ENCODE measurements around the gene FAM53B.
A peak's percentile ranks its signal among the peaks of the same experiment; 100 is the strongest.

The FAM53B gene

DNA sequence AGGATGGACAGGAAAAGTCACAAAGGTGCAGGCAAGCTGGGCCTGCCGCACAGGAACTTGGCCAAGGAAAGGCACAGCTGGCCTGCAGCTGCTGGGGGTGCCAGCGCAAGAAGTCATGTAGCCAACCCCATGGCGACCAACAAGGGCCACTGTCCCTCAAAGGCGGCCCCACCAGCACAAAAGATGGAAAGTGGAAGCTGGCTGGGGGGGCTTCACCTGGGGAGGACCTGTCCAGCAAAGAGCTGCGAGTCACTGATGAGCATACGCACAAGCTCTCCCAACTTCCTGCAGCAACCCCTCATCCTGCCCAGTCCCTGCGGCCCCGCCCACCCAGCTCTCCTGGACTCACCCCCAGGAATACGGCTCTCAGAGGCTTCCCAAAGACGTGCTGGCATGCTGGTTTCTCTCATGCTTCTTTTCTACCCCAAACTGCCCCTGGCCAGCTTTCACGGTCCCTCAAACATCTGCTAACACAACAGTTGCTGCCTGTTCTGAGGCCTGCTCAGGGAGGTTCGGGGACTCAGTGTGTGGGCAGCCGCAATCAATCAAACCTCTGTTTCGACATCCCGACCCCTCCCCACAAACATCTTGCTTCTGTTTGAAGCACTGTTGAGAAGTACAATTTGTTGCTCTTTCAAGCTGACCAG lies 67.6 kb downstream of the FAM53B start:
- DNase-seq = no peak

DNA sequence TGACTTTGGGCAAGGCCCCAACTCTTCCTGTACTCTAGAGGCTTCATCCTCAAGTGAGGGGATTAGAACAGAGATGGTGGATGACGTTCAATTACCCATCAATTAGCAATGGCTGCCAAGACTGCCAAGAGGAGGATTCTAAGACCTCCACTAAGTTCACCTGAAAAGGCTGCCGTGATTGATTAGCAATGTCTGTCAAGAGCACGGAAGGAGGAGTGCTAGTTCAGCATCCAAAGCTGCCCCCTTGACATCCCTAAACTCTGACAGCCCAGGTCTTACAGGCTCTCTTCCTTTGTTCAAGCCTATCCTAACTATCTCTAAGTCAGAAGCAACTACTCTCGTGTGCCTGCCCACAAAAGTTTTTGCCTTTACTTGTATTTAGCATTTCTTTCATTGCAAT lies 68.4 kb downstream of the FAM53B start:
- no peak for DNase-seq

DNA sequence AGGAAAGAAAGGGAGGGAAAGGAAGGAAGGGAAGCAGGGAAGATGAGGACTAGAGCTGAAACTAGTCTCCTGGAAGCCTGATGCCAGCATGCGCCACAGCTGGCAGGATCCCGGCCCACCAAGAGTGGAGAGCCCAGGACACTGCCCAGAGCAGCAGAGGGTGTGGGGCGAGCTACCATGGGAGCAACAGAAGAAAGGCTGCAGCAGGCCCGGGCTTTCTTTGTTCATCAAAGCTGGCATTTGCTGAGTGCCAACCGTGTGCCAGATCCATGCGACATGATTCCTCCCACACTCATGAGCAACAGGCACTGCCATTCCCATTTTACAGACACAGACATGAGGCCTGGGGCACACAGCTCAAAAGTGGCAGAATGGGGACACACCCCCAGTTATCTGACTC lies 68.9 kb downstream of the FAM53B start:
- no peak for DNase-seq

DNA sequence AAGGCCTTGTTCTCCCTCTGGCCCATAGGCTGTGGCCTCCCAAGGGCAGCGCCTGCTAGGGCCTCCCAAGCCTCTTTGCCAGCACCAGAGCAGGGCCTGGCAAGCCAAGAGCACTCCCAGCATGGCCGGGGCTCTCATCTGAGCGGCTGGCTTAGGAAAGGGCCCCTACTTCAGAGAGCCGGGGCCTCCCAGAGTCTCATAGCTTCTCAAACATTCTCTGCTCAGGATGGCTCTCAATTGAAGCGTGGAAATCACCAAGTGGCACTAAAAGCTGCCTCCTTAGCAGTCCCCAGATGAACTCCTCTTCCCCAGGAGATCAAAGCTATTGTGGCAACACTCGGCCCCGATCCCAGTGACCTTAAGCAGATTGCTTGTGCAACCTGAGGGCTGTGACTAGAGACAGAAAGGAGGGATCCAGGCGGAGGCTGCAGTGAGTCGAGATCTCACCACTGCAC lies 69.4 kb downstream of the FAM53B start:
- DNase-seq = no peak

DNA sequence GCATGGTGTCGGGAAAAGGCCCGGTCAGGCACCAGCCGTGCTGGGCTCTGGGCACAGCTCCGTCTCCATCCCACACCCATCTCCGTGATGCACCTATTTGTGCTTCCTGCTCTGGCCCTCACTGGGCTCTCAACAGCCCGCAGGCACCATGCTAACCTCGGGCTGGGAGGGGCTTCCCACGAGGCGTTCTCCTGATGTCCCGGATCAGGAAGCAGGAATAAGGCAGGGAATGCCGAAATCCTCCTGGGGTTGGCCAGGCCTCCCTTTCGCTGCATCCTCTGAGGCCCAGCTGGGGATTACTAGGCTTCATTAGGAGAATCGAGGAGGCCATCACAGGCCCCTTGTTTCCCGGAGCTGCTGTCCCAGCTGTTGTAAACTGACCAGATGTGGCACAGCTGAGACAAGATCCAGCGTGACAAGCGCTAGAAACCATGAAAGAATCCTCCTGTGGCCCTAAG lies 72.0 kb downstream of the FAM53B start:
- no peak for DNase-seq

DNA sequence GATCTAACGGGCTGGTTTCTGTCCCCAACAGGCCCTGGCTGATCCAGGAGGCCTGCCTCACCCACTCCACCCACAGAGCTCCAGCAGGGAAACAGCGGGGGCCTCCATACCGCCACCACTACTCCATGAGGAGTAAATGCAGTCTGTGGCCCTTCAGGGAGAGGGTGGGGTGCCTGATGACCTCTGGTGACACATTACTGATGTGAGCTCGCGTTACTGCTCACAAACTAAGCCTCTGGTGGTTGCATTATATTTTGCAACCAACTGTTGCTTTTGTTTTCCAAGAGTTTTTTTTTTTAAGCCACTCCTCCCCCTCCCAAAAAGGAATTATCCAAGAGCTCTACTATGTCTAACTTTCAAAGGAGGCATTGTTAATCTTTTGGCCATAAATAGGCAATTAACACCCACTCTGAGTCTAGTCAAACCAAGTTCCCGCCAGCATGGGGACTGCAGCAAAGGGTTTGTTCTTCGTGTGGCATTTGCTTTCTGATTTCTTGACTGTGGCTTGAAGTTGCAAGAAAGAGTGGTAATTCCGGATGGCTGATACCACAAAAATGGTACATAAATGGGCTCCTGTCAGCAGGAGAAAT lies 72.6 kb downstream of the FAM53B start:
- peak in 1 of 2 donors; percentile 49 for DNase-seq

DNA sequence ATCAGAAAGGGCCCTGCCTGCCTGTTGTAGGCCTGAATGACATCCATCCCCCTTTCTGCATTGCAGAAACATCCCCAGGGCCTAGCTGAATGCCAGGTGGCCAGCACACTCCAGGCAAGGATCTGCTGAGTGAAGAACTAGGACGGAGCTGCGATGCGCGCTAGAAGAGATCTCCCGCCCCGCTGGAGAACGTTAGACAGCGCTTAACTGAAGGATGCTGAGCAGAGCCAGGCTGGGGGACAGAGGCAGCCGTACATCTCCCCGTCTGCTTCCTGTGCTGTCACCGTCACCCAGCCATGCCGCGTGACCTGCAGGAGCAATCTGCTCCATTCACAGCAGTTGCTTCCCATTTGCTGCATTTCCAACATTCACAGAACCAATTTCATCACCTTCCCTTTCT lies 73.3 kb downstream of the FAM53B start:
- peak in 1 of 2 donors; percentile 47 for DNase-seq

DNA sequence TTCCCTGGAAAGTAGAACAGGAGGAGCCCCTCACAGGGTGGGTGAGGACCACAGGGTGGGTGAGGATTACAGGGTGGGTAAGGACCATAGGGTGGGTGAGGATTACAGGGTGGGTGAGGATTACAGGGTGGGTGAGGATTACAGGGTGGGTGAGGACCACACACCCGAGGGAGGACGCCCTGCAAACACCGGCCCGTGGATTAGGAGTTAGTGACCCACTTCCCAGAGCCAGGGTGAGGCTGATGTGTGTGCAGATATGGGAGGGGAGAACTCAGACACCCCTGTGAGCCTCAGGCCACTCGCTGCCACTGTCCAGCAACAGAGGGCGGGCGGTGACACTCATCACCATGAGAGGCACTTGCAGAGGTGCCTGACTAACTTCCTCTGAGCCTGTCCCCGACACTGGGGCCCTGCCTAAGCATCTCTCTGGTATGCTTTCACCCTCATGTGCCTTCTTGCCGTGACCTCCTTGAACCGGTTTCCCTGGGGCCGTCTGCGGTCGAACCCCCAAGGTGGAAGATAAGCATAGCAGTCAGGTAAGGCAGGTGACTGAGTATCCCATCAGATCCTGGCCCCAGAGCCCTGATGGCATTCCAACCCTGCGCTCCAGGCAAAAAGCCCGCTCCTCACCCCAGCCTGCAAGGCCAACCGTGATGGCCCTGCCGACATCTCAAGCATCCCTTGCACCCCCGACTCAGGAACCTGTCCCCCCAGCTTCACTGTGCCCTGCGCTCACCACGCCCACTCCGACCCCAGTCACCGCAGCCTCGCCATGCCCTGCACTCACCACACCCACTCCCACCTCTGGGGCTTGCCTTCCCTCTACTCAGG lies 74.1 kb downstream of the FAM53B start:
- DNase-seq = no peak

DNA sequence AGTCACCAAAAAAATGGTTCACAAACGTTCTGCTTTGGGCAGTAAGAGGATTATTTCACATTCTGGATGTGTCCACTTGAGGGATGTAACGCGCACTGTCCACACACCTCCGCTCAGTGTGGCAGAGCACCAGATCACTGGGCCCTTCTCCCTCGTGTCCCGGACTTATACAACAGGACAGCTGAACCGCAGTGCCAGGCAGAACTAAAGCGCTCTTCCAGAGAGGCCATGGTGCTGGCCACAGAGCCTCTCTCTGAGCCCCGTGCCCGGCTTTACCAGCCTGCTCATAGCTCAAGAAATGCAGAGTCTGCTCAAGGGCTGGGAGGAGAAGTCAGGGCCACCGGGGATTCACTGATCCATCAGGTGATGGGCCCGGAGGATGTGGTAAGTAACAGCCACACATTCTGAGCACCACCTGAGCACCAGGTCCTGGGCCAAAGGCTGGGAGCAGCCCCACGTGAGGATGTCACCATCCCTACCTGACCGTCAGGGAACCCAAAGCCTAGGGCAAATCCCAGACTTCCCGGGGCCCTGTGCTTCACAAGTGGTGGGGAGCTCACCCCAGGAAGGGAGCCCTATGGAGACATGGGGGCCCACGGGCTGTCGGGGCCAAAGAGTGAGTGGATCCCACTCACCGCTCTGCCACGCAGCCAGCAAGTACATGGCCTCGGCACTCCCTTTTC lies 74.9 kb downstream of the FAM53B start:
- DNase-seq = no peak

DNA sequence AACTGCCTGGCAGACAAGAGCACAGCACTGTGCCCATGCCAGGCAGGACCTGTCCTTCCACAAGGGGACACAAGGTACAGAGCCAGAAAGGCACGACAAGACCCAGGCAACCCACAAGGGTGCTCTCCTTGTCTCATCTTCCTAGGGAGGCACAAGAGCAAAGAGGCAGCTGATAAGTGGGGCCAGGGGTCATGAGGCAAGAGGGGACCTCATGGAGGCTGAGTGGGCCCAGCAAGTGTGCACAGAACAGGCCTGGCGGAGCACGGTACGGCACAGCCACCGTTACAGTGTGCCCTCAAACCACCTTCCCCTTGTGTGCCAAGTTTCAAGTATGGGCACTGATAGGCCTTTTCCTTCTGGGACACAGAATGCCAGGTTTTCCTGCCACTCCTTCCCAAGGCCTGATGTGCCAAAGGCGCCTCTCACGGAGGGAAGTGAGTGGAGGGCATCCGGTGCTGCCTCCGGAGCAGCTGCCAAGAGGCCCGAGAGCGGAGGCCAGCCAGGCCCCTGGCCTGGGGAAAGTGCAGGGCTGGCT lies 75.6 kb downstream of the FAM53B start:
- DNase-seq = no peak

DNA sequence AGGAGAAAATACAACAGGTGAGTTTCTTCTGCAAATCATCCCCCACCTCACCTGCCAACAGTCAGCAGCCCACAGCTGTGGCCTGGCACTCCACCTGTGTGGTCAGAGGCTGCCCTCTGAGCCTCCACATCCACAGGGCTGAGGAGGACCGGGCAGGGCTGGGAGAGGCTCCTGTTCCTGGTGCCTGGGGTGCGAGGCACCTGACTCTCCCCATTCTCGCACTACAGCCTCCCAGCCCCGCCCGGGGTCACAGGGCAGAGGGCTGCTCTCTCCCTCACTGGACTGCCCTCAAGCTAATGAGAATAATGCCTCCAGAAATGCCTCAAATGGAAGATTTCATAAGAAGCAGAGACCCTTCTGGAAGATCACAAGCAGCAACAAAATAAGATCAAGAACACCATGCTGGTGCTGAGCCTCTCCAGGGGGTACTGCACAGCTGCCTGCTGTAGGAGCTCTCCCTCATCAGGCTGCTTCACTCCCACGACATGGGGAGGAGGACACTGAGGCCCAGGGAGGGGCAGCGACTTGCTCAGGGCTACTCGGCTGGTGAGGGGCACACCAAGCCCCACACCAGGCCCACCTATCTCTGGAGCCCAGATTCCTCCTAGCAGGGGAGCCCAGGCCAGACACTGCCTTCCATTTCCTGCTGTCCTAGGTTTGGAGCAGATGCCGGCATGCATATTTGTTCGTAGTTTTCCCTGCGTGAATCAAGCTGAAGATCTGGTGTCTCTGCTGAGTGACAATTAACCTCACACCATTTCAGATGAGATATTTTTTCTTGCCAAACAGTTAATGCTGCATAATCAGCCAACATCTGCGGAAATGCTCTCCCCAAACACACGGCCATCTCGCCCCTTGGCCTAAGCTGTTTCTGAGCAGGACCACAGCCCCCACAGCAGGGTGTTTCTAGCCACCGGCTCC lies 76.5 kb downstream of the FAM53B start:
- no peak for DNase-seq

DNA sequence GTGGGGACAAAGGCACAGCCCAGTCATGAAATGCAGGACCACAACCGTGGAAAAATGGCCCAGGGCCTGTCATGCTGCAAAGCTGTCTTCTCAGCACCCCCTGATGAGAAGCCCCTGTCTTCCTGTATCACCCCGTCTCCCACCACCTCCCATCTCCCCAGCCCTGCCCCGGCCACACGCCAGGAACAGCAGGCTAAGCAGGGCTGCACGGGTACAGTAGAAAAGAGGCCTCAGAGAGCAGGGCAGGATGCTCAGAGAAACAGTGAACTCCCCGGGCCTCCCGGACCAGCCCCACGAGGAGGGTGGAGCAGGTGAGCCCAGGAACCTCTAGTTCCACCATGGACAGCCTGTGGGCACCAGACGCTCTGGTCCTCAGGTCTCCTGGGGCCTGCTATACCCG lies 77.7 kb downstream of the FAM53B start:
- DNase-seq = no peak

DNA sequence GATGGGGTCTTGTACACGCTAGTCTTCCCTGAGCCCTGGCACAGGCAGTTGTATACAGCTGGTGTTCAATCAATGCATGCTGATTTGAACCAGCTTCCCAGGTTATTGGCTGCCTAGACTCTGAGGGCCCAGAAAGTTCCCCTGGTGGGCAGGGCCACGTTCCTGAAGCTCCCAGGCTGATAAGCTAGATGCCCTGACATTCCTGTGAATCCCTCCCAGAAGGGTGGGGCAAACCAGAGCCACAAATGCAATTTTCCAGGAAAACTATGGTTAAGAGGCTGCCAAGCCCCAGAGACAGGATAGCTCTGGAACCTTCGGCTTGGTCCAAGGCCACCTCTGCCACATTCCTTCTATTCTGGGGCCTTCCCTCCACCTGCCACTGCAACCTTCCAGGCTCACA lies 78.2 kb downstream of the FAM53B start:
- no peak for DNase-seq

DNA sequence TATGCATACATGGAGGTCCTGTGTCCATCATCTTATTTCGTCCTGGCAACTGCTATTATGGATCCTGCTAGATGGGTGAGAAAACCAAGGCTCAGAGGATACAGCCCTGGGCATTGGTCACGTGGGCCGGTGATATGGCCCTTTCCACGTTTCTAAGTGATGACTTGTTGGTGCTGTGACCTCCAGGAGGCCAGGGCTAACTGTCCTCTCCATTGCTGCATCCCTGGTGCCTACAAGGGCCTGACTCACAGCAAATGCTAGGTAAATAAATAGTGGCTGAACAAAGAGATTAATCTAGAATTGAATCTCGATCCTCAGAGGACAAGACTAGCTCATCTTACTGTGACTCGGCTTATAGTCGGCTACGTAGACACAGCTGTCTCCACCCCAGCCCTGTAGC lies 78.6 kb downstream of the FAM53B start:
- no peak for DNase-seq

DNA sequence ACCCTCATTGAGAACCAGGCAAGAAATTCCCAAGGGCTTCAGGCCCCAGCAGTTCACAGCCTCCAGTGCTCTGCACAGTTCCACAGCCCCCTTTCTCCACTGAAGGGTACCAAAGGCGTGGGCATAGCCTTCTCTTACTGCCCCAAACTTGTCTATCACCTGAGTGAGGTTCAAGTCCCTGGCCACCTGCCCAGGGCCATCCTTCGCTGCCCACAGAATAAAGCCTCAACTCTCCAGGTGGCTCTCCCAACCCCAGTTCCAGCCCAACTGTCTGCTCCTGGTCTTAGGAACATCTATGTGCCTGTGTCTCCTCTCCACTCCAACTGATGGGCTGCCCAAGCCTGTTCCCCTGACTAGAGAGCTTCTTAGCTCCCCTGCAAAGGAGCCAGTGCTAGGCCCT lies 79.1 kb downstream of the FAM53B start:
- no peak for DNase-seq

DNA sequence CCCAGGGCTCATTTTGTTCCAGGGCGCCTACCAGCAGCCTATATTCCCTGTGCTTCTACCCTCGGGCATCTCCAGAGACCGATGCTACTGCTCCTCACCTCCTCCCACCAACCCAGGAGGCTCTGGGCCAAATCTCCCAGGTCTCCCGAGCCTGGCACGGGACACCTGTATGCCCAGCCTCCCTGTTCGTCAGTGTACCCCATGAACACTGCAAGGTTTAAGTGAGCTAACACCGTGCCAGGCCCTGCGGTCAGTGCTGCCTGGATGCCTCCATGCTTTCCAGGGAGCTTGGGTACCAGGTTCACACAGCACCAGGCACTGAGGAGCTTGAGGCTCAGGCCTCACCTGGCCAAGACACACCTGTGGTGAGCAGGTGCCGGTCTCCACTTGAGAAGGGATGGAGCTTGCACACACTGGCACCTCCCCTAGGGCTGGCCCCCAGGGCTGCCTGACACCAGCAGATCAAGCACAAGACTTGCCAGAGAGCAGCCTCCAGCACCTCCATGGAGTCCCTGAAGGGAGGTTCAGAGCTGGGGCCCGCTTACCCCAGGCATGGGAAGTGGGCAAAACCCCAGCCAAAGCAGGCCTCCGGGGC lies 80.3 kb downstream of the FAM53B start:
- no peak for DNase-seq

DNA sequence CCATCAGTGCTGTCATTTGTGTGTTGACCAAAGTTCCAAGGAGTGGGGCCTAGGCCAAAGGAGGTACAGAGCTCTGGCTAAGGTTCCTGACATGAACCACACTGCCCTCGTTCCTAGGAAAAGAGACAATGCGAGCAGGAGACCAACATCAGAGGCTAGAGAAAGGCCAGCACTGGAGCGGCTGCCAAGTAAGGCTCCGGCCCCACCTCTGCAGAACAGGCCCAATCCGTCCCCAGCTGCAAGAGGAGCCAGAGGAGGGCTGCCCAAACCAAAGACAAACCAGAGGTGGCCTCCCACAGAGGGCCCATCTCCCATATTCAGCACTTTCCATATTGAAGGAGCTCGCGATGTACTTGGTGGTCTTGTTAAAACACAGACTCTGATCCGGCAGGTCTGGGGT lies 81.0 kb downstream of the FAM53B start:
- DNase-seq = no peak

DNA sequence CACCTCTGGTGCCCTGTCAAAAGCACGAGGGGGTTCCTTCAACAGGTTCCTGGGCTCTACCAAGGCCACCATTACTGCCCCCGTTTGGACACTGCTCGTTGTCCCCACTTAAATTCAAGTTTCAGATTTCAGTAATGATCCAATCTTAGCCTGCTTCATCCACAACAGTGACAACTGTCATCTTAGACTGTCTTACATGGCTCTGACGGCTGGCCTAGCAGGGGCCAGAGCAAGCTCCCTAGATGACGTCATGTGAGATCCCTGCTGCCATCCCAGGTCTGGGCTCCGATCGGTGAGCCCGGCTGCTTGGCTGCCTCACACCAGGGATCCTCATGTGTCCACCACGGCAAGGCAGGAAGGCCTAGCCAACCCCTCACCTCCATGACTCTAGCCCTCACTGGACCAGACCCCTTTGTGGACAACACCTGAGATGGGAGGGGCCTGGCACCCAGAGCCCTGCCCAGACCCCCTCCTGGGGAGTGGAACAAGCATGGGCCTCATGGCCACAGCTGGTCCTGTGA lies 82.5 kb downstream of the FAM53B start:
- DNase-seq = no peak

DNA sequence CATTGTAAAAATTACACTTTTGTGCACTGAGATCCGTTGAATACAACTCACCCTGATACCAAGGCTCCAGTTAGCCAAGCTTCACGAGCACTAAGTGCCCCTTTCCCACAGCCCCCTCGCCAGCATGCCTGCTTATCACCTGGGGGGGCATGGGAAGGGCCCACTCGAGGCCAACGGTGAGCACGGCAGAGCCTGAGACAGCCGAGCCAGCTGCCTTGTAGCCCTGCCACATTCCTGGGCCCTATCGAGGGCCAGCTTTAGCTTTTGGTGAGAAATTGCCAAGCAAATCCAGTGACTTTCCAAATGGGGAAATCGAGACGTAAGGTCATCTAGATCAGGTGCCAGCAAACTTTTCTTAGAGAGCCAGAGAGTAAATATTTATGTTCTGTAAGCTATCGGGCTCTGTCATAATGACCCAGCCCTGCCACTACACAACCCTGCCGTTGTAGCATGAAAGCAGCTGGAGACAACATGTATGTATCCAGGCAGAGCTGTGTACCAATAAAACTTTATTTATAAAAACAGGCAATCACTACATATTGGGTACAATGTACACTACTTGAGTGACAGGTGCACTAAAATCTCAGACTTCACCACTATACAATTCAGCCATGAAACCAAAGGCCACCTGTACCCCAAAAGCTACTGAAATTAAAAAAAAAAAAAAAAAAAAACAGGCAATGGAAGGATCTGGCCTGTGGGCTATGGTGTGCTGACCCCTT lies 83.6 kb downstream of the FAM53B start:
- DNase-seq = no peak

DNA sequence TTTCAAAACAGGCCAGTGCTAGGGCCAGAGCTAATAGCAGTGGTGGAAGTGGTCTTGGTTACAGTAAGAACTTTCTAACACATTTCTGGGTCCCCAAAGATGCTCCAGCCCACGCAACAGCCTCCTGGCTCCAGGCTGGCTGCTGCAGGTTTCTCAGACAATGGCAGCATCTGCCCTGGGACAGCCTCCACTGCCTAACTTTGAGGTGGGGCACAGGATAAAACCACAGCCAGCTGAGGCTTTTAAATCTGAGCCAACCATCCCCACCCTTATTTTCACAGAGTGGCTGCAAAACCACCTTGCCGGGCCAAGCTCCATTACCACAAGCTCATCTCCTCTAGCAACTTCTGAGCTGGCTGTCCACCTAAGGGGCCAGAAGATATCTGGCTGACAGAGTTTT lies 84.8 kb downstream of the FAM53B start:
- no peak for DNase-seq
